ENCODE measurements around the gene DSP.

DNA sequence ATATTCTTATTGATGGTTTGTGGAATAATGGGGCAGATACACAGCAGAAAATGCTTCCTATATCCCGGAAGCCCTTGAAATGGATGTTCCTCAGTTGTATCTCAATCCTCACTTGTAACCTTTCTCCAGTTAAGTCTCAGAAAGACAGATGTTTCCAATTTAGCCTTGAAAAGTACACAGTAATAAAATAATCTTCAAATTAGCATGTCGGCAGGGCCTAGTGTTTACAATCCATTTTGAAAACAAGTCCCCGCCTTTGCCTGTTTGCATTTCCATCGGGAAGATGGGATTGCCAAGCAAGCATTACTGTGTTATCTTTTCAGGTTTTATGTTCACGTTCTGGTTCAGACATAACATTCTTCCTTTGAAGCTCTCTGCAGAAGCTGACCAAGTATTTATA lies 90.0 kb downstream of the DSP start:
- no peak for TF ChIP-seq POLR2A (IDR thresholded peaks at IDR 0.05)
- TF ChIP-seq, protein P1, sequence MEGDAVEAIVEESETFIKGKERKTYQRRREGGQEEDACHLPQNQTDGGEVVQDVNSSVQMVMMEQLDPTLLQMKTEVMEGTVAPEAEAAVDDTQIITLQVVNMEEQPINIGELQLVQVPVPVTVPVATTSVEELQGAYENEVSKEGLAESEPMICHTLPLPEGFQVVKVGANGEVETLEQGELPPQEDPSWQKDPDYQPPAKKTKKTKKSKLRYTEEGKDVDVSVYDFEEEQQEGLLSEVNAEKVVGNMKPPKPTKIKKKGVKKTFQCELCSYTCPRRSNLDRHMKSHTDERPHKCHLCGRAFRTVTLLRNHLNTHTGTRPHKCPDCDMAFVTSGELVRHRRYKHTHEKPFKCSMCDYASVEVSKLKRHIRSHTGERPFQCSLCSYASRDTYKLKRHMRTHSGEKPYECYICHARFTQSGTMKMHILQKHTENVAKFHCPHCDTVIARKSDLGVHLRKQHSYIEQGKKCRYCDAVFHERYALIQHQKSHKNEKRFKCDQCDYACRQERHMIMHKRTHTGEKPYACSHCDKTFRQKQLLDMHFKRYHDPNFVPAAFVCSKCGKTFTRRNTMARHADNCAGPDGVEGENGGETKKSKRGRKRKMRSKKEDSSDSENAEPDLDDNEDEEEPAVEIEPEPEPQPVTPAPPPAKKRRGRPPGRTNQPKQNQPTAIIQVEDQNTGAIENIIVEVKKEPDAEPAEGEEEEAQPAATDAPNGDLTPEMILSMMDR (IDR thresholded peaks at IDR 0.05), result no peak
